Common myeloid progenitor, CD34-positive (primary cell): ENCODE data around the gene TFAP2C.
"Not testable (repeated sequence)": the region's sequence is repeated elsewhere in the genome, so short reads cannot be mapped to it uniquely, and the experiment has no call there.

ENCODE experiments used
- CTCF ChIA-PET: fragments of 350-600 bp; sonication (Branson Sonifier 250); formaldehyde crosslinking; loops from one replicate; lab custom pipeline; 2021; ENCODE audit warnings: antibody characterized with exemption; lab: Charles Lee
- POLR2A ChIA-PET: fragments of 350-600 bp; sonication (Branson Sonifier 250); formaldehyde crosslinking; loops from one replicate; lab custom pipeline; 2021; ENCODE audit warnings: antibody characterized with exemption; lab: Charles Lee
- DNase-seq, 3 donors: peaks; one replicate each; pipeline versions ENCODE4 v3.0.0 to v3.0.0-alpha.2; 2013
- H3K27ac ChIP-seq, 2 experiments: 1 replicate in 1 of 2; 2 replicates in 1 of 2; pipeline ENCODE4 v1.7.0; 2013; ENCODE audit warnings: inconsistent platforms in 2 of 2, low read length in 2 of 2, mild to moderate bottlenecking in 2 of 2, low read depth in 1 of 2, moderate library complexity in 1 of 2; ENCODE audit not compliant: severe bottlenecking in 2 of 2, insufficient read depth in 1 of 2, poor library complexity in 1 of 2
- H3K27me3 ChIP-seq, 5 experiments: replicated peaks in 2 of 5; 1 replicate in 3 of 5; 2 replicates in 2 of 5; pipeline versions ENCODE4 v1.6.1 to v1.7.0; 2013; ENCODE audit warnings: low read length in 4 of 5, mild to moderate bottlenecking in 2 of 5, moderate library complexity in 2 of 5, inconsistent platforms in 1 of 5; ENCODE audit not compliant: insufficient read depth in 5 of 5, control insufficient read depth in 4 of 5
- H3K36me3 ChIP-seq, 4 experiments: 1 replicate in 2 of 4; 2 replicates in 2 of 4; pipeline versions ENCODE4 v1.6.1 to v1.7.0; 2013; ENCODE audit warnings: low read length in 3 of 4, control low read depth in 1 of 4, mild to moderate bottlenecking in 1 of 4; ENCODE audit not compliant: control insufficient read depth in 4 of 4, insufficient read depth in 4 of 4
- H3K4me1 ChIP-seq, 4 experiments: 1 replicate in 3 of 4; 2 replicates in 1 of 4; pipeline versions ENCODE4 v1.6.1 to v1.7.1; 2013; ENCODE audit warnings: low read length in 3 of 4, mild to moderate bottlenecking in 3 of 4, control low read depth in 1 of 4, inconsistent platforms in 1 of 4, moderate library complexity in 1 of 4; ENCODE audit not compliant: control insufficient read depth in 4 of 4, insufficient read depth in 4 of 4; ENCODE audit errors: control extremely low read depth in 1 of 4
- H3K4me3 ChIP-seq, 7 experiments: 1 replicate in 4 of 7; 2 replicates in 3 of 7; pipeline versions ENCODE4 v1.5.1 to v1.7.0; 2013; ENCODE audit warnings: mild to moderate bottlenecking in 7 of 7, low read length in 6 of 7, moderate library complexity in 6 of 7, inconsistent platforms in 2 of 7, low read depth in 2 of 7, control low read depth in 1 of 7; ENCODE audit not compliant: insufficient read depth in 4 of 7, control insufficient read depth in 1 of 7; ENCODE audit errors: extremely low read depth in 1 of 7
- H3K9me3 ChIP-seq, 5 experiments: 1 replicate in 4 of 5; 2 replicates in 1 of 5; pipeline versions ENCODE4 v1.6.1 to v1.7.1; 2013; ENCODE audit warnings: low read length in 4 of 5, mild to moderate bottlenecking in 2 of 5, inconsistent platforms in 1 of 5, low read depth in 1 of 5, moderate library complexity in 1 of 5; ENCODE audit not compliant: control insufficient read depth in 4 of 5, insufficient read depth in 2 of 5; ENCODE audit errors: control extremely low read depth in 1 of 5
- WGBS: methylation state at CpG from one replicate; pipeline ENCODE4 v1.1.5; 2013; ENCODE audit not compliant: insufficient coverage; 5-methylcytosine and 5-hydroxymethylcytosine counted together

Gene TFAP2C

DNA sequence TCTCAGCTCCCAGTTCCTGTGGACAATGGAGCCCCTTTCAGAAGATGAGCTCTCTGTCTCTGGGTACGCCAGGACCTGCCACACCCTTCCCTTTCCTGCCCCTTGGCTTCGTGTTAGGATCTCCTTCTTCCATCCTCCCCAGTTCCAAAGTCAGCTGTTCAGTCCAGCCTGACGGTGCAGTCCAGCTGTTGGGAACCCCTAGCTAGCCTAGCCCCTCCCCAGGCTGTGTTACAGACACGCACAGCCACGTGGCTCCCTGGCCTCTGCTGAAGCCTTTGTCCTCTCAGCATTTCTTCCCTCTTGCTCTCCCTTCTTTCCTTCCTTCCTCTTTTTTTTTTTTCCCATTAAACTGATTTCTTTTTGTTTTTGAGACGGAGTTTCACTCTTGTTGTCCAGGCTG, 12.4 kb upstream of the TFAP2C start:
- 38% methylated on average over 4 of the region's 6 CpGs for WGBS
- no peak for DNase-seq
- Histone ChIP-seq H3K27me3 (peaks cover 0 to 14% (median 3%) of the 10 kb centered on the region in 5 experiments), H3K9me3 (no peaks in the 10 kb centered on the region), H3K4me1 (no peaks in the 10 kb centered on the region), H3K36me3 (no peaks in the 10 kb centered on the region), H3K27ac (no peak overlapping the region), H3K4me3 (no peak overlapping the region)
- ChIA-PET CTCF (no interaction called here), POLR2A (no interaction called here)

DNA sequence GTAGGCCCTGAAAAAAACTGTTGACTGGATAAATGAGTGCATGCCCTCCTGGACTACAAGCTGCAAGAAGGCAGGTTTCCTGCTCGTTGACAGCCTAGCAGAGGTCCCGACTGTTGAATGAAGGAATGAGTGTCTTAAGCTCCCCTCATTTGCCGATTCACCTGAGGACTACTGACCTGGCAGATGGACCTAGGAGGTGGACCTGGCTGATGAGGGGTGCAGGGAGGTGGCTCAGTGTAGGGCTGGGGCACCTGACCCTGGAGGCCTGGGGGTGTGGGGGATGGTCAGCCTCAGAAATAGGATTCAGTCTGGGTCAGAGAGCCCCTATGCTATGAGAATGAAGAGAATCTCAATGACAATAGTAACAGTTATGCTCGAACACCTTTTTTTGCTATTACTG, 11.6 kb upstream of the TFAP2C start:
- Histone ChIP-seq H3K4me3 (no peak overlapping the region), H3K36me3 (no peaks in the 10 kb centered on the region), H3K4me1 (no peaks in the 10 kb centered on the region), H3K9me3 (no peaks in the 10 kb centered on the region), H3K27me3 (peaks cover 0 to 20% (median 3%) of the 10 kb centered on the region in 5 experiments), H3K27ac (no peak overlapping the region)
- POLR2A ChIA-PET: no interaction called here
- CTCF ChIA-PET: interaction anchor here (1.5 kb wide), 1 partner anchor 22 kb away, joined by 3 read pairs; no protein-coding TSS in a partner anchor
- DNase-seq: no peak
- WGBS: 96% methylated on average over 3 of the region's 4 CpGs

DNA sequence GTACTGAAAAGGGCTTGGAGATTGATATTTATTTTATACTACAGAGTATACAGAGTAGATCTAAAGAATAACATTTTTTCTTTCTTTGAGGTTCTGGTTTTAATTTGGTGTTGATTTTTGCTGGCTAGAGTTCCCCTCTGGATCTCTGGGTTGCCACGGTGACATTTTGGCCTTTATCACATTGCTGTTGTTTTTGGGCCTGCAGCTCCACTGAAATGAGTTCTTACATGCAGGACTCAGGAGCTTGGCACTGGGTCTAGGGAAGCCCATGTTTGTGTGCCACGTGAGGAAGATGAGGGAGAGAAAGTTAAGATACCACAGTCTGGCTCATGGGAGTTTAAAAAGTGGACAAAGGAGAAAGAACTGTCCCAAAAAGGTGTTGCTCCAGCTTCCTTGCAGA, 7.4 kb upstream of the TFAP2C start:
- Histone ChIP-seq H3K4me3 (no peak overlapping the region), H3K36me3 (no peaks in the 10 kb centered on the region), H3K9me3 (no peaks in the 10 kb centered on the region), H3K27ac (no peak overlapping the region), H3K27me3 (peaks cover 0 to 55% (median 29%) of the 10 kb centered on the region in 5 experiments), H3K4me1 (peaks cover 0 to 10% (median 4%) of the 10 kb centered on the region in 4 experiments)
- ChIA-PET POLR2A (no interaction called here), CTCF (no interaction called here)
- DNase-seq: no peak
- 75% methylated on average over 2 of the region's 2 CpGs for WGBS

DNA sequence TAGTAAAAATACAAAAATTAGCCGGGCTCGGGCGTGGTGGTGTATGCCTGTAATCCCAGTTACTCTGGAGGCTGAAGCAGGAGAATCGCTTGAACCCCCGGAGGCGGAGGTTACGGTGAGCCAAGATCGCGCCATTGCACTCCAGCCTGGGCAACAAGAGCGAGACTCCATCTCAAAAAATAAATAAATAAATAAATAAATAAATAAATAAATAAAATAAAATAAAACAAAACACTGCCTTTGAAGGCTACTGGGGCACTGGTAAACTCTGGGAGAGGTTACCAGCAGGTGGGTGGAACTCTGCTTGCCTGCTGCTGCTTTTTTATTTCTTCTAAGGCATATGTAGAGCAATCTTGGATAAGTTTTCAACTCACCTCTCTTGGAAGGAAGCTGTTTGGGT, 5.2 kb upstream of the TFAP2C start:
- H3K9me3 ChIP-seq, H3K36me3 ChIP-seq, DNase-seq, H3K4me3 ChIP-seq, CTCF ChIA-PET, H3K27ac ChIP-seq, POLR2A ChIA-PET: not testable (repeated sequence)
- Histone ChIP-seq H3K27me3 (peaks cover 0 to 76% (median 36%) of the 10 kb centered on the region in 5 experiments), H3K4me1 (peaks cover 0 to 23% (median 11%) of the 10 kb centered on the region in 4 experiments)
- WGBS: no CpG with 5 or more reads among the region's 10 CpGs

DNA sequence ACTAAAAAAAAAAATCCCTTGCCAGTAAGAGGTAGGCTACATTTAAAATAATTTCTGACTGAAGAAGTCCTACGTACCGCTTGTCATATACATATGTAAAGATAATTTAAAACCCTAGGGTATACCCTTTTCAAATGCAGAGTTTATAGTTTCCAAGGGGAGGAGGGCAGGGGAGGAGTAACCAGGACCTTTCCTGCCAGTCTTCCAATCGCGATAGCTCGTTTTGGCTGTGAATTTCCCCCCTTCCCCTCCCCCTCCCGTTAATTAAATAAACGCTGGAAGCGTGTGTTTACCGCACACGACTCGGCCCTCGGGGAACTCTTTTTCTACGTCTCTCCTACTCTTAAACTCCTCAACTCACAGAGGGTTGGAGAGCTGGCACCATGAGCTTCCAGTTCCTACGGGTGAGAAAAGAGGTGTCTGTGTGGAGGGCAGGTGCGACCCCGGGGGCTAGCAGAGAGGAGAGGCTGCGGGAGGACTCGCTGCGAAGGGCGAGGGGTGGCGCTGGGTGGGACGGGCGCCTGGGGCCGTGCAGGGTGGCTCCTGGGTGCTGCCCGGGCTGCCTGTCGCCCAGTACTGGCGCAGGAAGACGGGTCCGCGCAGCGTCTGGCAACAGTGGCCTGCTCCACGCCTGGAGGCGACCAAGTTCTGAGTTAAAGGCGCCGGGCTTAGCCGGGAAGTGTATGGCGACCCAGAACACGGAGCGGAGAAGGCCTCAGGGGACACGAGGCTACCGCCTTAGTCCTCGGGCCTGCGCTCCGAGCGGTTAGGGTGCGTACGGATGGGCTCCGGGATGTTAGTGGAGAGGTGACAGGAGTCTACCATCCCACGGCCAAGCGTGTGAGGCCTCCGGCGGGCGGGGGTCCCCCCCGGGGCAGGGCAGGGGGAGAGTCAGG, 4.1 kb upstream of the TFAP2C start:
- H3K4me3 ChIP-seq: no peak overlapping the region
- peaks cover 0 to 34% (median 22%) of the 10 kb centered on the region in 4 experiments for H3K4me1 ChIP-seq
- no peak for DNase-seq
- no peaks in the 10 kb centered on the region for H3K36me3 ChIP-seq
- POLR2A ChIA-PET: no interaction called here
- H3K27ac ChIP-seq: no peak overlapping the region
- H3K9me3 ChIP-seq: no peaks in the 10 kb centered on the region
- CTCF ChIA-PET: no interaction called here
- H3K27me3 ChIP-seq: peaks cover 0 to 84% (median 42%) of the 10 kb centered on the region in 5 experiments
- WGBS: 5% methylated on average over 40 of the region's 54 CpGs

DNA sequence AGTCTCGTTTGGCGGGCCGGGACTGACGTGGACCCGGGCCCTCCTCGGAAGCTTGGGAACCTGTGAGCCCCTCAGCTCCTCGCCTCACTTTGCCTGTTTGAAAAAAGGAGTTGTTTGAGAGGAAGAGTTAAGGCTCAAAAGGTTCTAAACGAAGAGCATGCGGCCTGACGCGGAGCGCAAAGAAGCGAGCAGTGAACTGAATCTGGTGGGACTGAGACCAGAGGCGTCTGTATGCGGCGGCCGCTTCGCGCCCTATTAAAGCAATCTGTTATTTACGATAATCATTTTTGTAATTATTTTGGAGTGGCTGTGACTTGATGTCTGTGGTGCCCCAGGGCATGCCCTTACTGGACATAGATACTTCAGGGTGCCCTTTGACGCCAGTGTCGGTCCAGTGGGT, 3.3 kb upstream of the TFAP2C start:
- ChIA-PET POLR2A (no interaction called here), CTCF (no interaction called here)
- Histone ChIP-seq H3K4me3 (no peak overlapping the region), H3K27ac (no peak overlapping the region), H3K36me3 (no peaks in the 10 kb centered on the region), H3K9me3 (no peaks in the 10 kb centered on the region), H3K27me3 (peaks cover 0 to 90% (median 48%) of the 10 kb centered on the region in 5 experiments), H3K4me1 (peaks cover 0 to 42% (median 26%) of the 10 kb centered on the region in 4 experiments)
- WGBS: 8% methylated on average over 21 of the region's 22 CpGs
- no peak for DNase-seq
